Mucosa of stomach (tissue), 1 donor: ENCODE data around the gene PPAN.

ENCODE experiments used
- H3K27me3 ChIP-seq: one replicate; pipeline ENCODE4 v1.7.0; 2013; ENCODE audit warnings: mild to moderate bottlenecking, low read length; ENCODE audit not compliant: control insufficient read depth, insufficient read depth
- H3K36me3 ChIP-seq: one replicate; pipeline ENCODE4 v1.7.0; 2013; ENCODE audit warnings: low read length; ENCODE audit not compliant: control insufficient read depth, insufficient read depth
- H3K4me1 ChIP-seq: one replicate; pipeline ENCODE4 v1.7.0; 2013; ENCODE audit warnings: mild to moderate bottlenecking, low read length; ENCODE audit not compliant: control insufficient read depth, insufficient read depth
- H3K4me3 ChIP-seq: one replicate; pipeline ENCODE4 v1.7.0; 2013; ENCODE audit warnings: low read length
- H3K9ac ChIP-seq: one replicate; pipeline ENCODE4 v1.7.0; 2013; ENCODE audit warnings: mild to moderate bottlenecking, low read length, moderate library complexity
- H3K9me3 ChIP-seq: one replicate; pipeline ENCODE4 v1.7.0; 2013; ENCODE audit warnings: mild to moderate bottlenecking, low read length, moderate library complexity; ENCODE audit not compliant: control insufficient read depth
- donor health status: Pancreatic carcinoma.

The PPAN gene

GRCh38 chr19:10095948-10096614, 10.1 kb upstream of the PPAN start:
- Histone ChIP-seq H3K4me3 (no peak overlapping the region), H3K9ac (no peak overlapping the region), H3K36me3 (no peaks in the 10 kb centered on the region), H3K9me3 (no peaks in the 10 kb centered on the region), H3K4me1 (peaks cover 4% of the 10 kb centered on the region), H3K27me3 (no peaks in the 10 kb centered on the region)

- H3K4me1 ChIP-seq = peaks cover 4% of the 10 kb centered on the region
- no peaks in the 10 kb centered on the region for H3K27me3 ChIP-seq
- H3K36me3 ChIP-seq = no peaks in the 10 kb centered on the region
- H3K9me3 ChIP-seq = no peaks in the 10 kb centered on the region
- no peak overlapping the region for H3K4me3 ChIP-seq
- no peak overlapping the region for H3K9ac ChIP-seq
Observed at GRCh38 chr19:10096615-10096963, 9.6 kb upstream of the PPAN start.

GRCh38 chr19:10100163-10100785, 5.9 kb upstream of the PPAN start:
- Histone ChIP-seq H3K4me1 (peaks cover 4% of the 10 kb centered on the region), H3K9ac (no peak overlapping the region), H3K4me3 (no peak overlapping the region), H3K9me3 (no peaks in the 10 kb centered on the region), H3K27me3 (no peaks in the 10 kb centered on the region), H3K36me3 (no peaks in the 10 kb centered on the region)

GRCh38 chr19:10102787-10103236, 3.4 kb upstream of the PPAN start:
- Histone ChIP-seq H3K4me1 (peaks cover 13% of the 10 kb centered on the region), H3K9me3 (no peaks in the 10 kb centered on the region), H3K9ac (no peak overlapping the region), H3K36me3 (peaks cover 4% of the 10 kb centered on the region), H3K4me3 (no peak overlapping the region), H3K27me3 (no peaks in the 10 kb centered on the region)

GRCh38 chr19:10104130-10104513, 2.0 kb upstream of the PPAN start:
- Histone ChIP-seq H3K4me3 (no peak overlapping the region), H3K9ac (no peak overlapping the region), H3K36me3 (peaks cover 8% of the 10 kb centered on the region), H3K9me3 (no peaks in the 10 kb centered on the region), H3K27me3 (no peaks in the 10 kb centered on the region), H3K4me1 (peaks cover 13% of the 10 kb centered on the region)

GRCh38 chr19:10104665-10105508, 1.3 kb upstream of the PPAN start:
- Histone ChIP-seq H3K27me3 (no peaks in the 10 kb centered on the region), H3K9me3 (no peaks in the 10 kb centered on the region), H3K4me1 (peaks cover 13% of the 10 kb centered on the region), H3K9ac (no peak overlapping the region), H3K4me3 (no peak overlapping the region), H3K36me3 (peaks cover 15% of the 10 kb centered on the region)

GRCh38 chr19:10105509-10106099, 558 bp upstream of the PPAN start:
- H3K36me3 ChIP-seq = peaks cover 15% of the 10 kb centered on the region
- H3K4me1 ChIP-seq = peaks cover 13% of the 10 kb centered on the region
- H3K4me3 ChIP-seq = peak overlapping the region; percentile 19
- no peaks in the 10 kb centered on the region for H3K27me3 ChIP-seq
- H3K9me3 ChIP-seq = no peaks in the 10 kb centered on the region
- H3K9ac ChIP-seq = peak overlapping the region; percentile 39

GRCh38 chr19:10107254-10107653, 1.1 kb downstream of the PPAN start:
- peak overlapping the region; percentile 57 for H3K9ac ChIP-seq

GRCh38 chr19:10107817-10108367, 1.7 kb downstream of the PPAN start:
- H3K9ac ChIP-seq = no peak overlapping the region
- H3K4me3 ChIP-seq = no peak overlapping the region
- peaks cover 15% of the 10 kb centered on the region for H3K4me1 ChIP-seq
- H3K27me3 ChIP-seq = no peaks in the 10 kb centered on the region
- H3K9me3 ChIP-seq = no peaks in the 10 kb centered on the region
- peaks cover 15% of the 10 kb centered on the region for H3K36me3 ChIP-seq

More at GRCh38 chr19:10107254-10107653, 1.1 kb downstream of the PPAN start:
- Histone ChIP-seq H3K27me3 (no peaks in the 10 kb centered on the region), H3K4me3 (no peak overlapping the region), H3K4me1 (peaks cover 13% of the 10 kb centered on the region), H3K36me3 (peaks cover 15% of the 10 kb centered on the region), H3K9me3 (no peaks in the 10 kb centered on the region)

- Histone ChIP-seq H3K4me3 (no peak overlapping the region), H3K4me1 (peaks cover 22% of the 10 kb centered on the region), H3K27me3 (no peaks in the 10 kb centered on the region), H3K9me3 (no peaks in the 10 kb centered on the region), H3K36me3 (peaks cover 15% of the 10 kb centered on the region), H3K9ac (no peak overlapping the region)
Observed at GRCh38 chr19:10109528-10109927, 3.4 kb downstream of the PPAN start.

- H3K4me3 ChIP-seq = no peak overlapping the region
- H3K9ac ChIP-seq = no peak overlapping the region
- H3K4me1 ChIP-seq = peaks cover 22% of the 10 kb centered on the region
- peaks cover 15% of the 10 kb centered on the region for H3K36me3 ChIP-seq
- no peaks in the 10 kb centered on the region for H3K9me3 ChIP-seq
- H3K27me3 ChIP-seq = no peaks in the 10 kb centered on the region
Observed at GRCh38 chr19:10110076-10110971, 4.2 kb downstream of the PPAN start.
